ENCODE measurements around the gene USP2. TPM values are rescaled to one million over a fixed set of nuclear protein-coding genes. Genes with fewer than 3 reads are reported as not detected.
A peak's percentile ranks its signal among the peaks of the same experiment; 100 is the strongest.

USP2 gene
- total RNA-seq, 1 donor from 2014 or later, result 3.0 TPM

DNA sequence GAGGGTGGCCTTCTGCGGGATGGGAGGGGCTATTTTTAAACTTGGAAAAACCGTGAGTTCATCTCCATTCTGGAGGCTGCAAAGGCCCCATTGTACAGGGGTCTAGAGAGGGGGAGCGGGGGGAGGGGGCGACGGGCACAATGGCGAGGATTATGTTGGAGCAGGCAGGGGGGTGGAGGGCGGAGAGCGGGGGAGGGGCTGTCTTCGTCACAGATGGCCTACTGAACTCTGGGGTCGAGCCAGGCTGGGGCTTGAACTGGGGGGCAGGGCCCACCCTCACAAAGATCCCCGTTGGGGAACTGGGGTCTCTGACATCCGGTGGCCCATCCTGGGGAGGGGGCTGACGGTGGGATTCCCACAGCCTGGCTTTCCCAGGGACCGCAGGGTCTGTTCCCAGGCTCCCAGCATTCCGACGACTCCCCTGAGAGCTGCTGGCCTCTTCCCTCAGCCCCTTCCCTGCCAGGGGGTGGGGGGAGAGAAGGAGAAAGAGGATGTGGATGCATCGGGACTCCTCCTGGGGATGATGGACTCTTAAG, 61.2 kb downstream of the USP2 start:
- intact Hi-C loops (cut with DNase I), result no loop called here
- H3K27me3 ChIP-seq, result peaks cover 20% of the 10 kb centered on the region
- H3K27ac ChIP-seq, result peak overlapping the region; percentile 87
- no peaks in the 10 kb centered on the region for H3K9me3 ChIP-seq
- H3K4me3 ChIP-seq, result peak overlapping the region; percentile 55
- ATAC-seq (no peak), DNase-seq (no peak)
- no peaks in the 10 kb centered on the region for H3K36me3 ChIP-seq
- H3K4me1 ChIP-seq, result peaks cover 33% of the 10 kb centered on the region
- no peak for TF ChIP-seq CTCF (IDR thresholded peaks at IDR 0.05)

DNA sequence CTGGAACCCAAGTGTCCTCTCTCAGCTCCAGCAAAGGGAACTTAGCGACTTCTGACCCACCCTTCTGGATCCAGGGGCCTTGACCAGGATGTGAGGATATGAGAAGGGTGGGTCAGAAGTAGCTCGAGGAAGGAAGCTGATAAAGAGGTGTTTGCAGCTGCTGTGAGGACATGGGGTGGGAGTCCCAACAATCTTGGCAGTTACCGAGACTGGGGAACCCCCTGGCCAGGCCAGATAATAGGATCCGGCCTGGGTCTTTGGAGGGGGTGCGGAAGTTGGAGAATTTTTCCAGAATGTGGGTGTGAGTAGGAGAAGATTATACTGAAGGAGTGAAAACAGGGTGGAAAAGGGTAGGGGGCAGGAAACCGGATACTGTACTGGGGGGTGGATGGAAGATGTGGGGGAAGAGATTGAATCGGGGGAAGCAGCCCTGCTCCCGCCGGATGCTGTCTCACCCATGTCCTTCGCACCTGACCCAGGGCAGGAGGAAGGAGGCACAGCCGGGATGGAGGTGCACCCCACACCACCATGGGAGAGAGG, 61.7 kb downstream of the USP2 start:
- Histone ChIP-seq H3K4me1 (peaks cover 33% of the 10 kb centered on the region), H3K36me3 (no peaks in the 10 kb centered on the region), H3K9me3 (no peaks in the 10 kb centered on the region), H3K27ac (peak overlapping the region; percentile 87), H3K4me3 (no peak overlapping the region), H3K27me3 (peaks cover 25% of the 10 kb centered on the region)
- DNase-seq (no peak), ATAC-seq (no peak)
- intact Hi-C loops (cut with DNase I), result loop anchor here (10.0 kb wide), 1 partner anchor 115 kb away; the partner anchor contains the start of gene CBL
- TF ChIP-seq CTCF (IDR thresholded peaks at IDR 0.05), result no peak

DNA sequence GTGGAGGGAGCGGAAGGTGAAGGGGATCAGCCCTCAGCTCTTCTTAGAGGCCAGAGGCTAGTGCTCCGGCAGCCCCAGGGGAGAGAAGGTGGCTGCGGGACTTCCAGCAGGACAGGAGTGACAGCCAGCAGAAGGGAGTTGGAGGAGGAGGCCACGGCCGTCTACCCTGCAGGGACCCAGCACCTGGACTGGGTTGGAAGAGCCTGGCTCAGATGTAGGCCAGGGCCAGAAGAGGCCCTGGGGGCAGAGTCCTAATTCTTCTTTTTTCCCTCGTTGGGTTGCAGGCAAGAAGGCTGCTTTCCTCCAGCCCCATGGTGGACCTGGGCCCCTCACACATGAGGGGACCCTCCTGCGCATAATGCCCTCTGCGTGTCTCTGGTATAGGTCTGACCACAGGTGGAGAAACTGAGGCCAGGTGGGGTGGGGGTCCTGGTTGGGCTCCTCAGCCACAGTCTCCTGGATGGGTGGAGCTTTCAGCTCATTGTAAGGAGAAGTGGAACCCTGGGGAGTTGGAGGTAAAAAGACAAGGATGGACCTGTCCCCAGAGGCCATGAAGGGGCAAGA, 62.3 kb downstream of the USP2 start:
- Histone ChIP-seq H3K4me3 (no peak overlapping the region), H3K27me3 (peaks cover 26% of the 10 kb centered on the region)
- intact Hi-C loops (cut with DNase I), result loop anchor here (10.0 kb wide), 1 partner anchor 114 kb away; the partner anchor contains the start of gene CBL

DNA sequence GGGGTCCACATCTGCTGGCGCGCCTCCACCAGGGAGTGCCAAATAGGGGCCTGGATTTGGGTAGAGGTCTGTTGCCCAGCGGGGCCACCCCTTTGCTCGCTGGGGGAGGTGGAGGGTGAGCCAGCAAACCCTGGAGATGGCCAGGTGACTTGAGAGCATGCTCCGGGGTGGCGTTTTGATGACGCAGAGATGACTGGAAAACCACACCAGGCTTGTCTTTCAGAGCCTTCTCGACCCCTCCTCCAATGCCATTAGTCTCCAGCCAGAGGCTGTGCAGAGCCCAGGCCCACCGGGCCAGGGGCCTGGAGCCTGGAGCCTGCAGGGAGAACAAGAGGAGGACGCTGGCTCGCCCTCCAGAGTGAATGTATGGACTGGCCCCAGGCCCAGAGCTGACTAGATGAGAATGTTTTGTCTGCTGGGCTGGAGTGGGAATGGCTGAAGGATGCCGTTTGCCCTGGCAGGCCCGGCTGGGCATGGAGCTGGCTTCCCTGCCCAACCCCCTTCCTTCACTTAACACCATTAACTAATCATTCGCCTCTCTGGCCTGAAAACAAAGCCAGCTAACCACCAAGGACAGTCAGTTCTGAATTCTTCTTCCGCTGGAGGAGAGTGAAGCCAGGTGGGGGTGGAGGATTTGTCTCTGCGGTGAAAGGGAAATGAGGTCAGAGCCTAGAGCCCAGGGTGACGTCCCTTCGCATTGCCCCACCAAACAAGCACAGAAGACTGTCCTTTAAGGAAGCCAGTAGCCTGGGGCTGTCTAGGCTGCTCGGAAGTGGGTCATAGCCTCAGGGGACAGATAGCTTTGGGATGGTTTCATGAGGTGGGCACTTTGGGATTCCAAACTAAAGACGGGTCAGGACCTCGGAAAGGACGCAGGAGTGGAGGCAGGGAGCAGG, 63.0 kb downstream of the USP2 start:
- peak overlapping the region; percentile 87 for H3K27ac ChIP-seq
- DNase-seq, result no peak
- no peaks in the 10 kb centered on the region for H3K9me3 ChIP-seq
- ATAC-seq, result peak; percentile 5
- H3K4me3 ChIP-seq, result no peak overlapping the region
- H3K4me1 ChIP-seq, result peaks cover 33% of the 10 kb centered on the region
- no peak for TF ChIP-seq CTCF (IDR thresholded peaks at IDR 0.05)
- intact Hi-C loops (cut with DNase I), result loop anchor here (10.0 kb wide), 1 partner anchor 114 kb away; the partner anchor contains the start of gene CBL
- peaks cover 26% of the 10 kb centered on the region for H3K27me3 ChIP-seq
- H3K36me3 ChIP-seq, result no peaks in the 10 kb centered on the region

More for the DNA sequence above, 62.3 kb downstream of the USP2 start:
- Histone ChIP-seq H3K36me3 (no peaks in the 10 kb centered on the region), H3K9me3 (no peaks in the 10 kb centered on the region), H3K27ac (peak overlapping the region; percentile 87), H3K4me1 (peaks cover 33% of the 10 kb centered on the region)
- no peak for DNase-seq
- ATAC-seq, result no peak
- no peak for TF ChIP-seq CTCF (IDR thresholded peaks at IDR 0.05)

GRCh38 chr11:119317592-119318239, 63.8 kb downstream of the USP2 start:
- ATAC-seq (no peak), DNase-seq (no peak)
- intact Hi-C loops (cut with DNase I), result loop anchor here (10.0 kb wide), 1 partner anchor 113 kb away; the partner anchor contains the start of gene CBL
- H3K27ac ChIP-seq, result peak overlapping the region; percentile 87
- H3K4me3 ChIP-seq, result peak overlapping the region; percentile 57
- no peak for TF ChIP-seq CTCF (IDR thresholded peaks at IDR 0.05)
- peaks cover 26% of the 10 kb centered on the region for H3K27me3 ChIP-seq
- no peaks in the 10 kb centered on the region for H3K9me3 ChIP-seq
- H3K4me1 ChIP-seq, result peaks cover 33% of the 10 kb centered on the region
- no peaks in the 10 kb centered on the region for H3K36me3 ChIP-seq
